K562 (cell line): ENCODE measurements around the gene C2CD2L. TPM values are rescaled to one million over a fixed set of nuclear protein-coding genes. Genes with fewer than 3 reads are reported as not detected.
A peak's percentile ranks its signal among the peaks of the same experiment; 100 is the strongest.

Experiments used
- ADNP ChIP-seq: fragments of 200-800 bp; sonication (Bioruptor generic); IDR thresholded peaks from 2 replicates; pipeline ENCODE4 v1.6.1; 2016; ENCODE audit warnings: missing genetic modification characterization, missing compliant biosample characterization
- ELK1 ChIP-seq: sonication (generic); formaldehyde crosslinking; IDR thresholded peaks from 2 replicates; pipeline ENCODE4 v1.8.1; 2022; ENCODE audit warnings: missing genetic modification reagents
- HDAC2 ChIP-seq: fragments of 450-650 bp; IDR thresholded peaks from 2 replicates; pipeline ENCODE4 v1.6.1; 2016; ENCODE audit warnings: mild to moderate bottlenecking
- HDGF ChIP-seq: fragments of 450-650 bp; IDR thresholded peaks from 2 replicates; pipeline ENCODE4 v1.6.1; 2016
- KDM5B ChIP-seq: fragments of 200-600 bp; sonication (generic); IDR thresholded peaks from 2 replicates; pipeline ENCODE4 v1.6.1; 2012; ENCODE audit warnings: low read depth, mild to moderate bottlenecking, moderate library complexity, low read length, control low read depth, inconsistent platforms; ENCODE audit not compliant: insufficient replicate concordance
- MTA1 ChIP-seq: fragments of 450-650 bp; IDR thresholded peaks from 2 replicates; pipeline ENCODE4 v1.6.1; 2017; ENCODE audit warnings: borderline replicate concordance
- PCBP1 ChIP-seq: fragments of 200-400 bp; formaldehyde crosslinking; IDR thresholded peaks from 2 replicates; pipeline ENCODE4 v1.6.1; 2018; ENCODE audit warnings: mild to moderate bottlenecking, low read depth, low read length; ENCODE audit not compliant: poor library complexity, severe bottlenecking
- PML ChIP-seq: IDR thresholded peaks from 2 replicates; pipeline ENCODE4 v1.6.1; 2012; ENCODE audit warnings: low read length, inconsistent platforms
- PTBP1 ChIP-seq: fragments of 200-400 bp; formaldehyde crosslinking; IDR thresholded peaks from 2 replicates; pipeline ENCODE4 v1.6.1; 2017; ENCODE audit warnings: low read depth, low read length
- RBFOX2 ChIP-seq: fragments of 200-400 bp; formaldehyde crosslinking; IDR thresholded peaks from 2 replicates; pipeline ENCODE4 v1.6.1; 2017; ENCODE audit warnings: low read depth, mild to moderate bottlenecking, low read length, moderate library complexity
- SAFB2 ChIP-seq: fragments of 200-400 bp; formaldehyde crosslinking; IDR thresholded peaks from 2 replicates; pipeline ENCODE4 v1.6.1; 2018; ENCODE audit warnings: borderline replicate concordance, low read length, low read depth, moderate library complexity; ENCODE audit not compliant: severe bottlenecking
- SMAD2 ChIP-seq: fragments of 150-350 bp; IDR thresholded peaks from 2 replicates; pipeline ENCODE4 v1.6.1; 2014; ENCODE audit warnings: low read depth, mild to moderate bottlenecking, low read length
- SMAD3 ChIP-seq: fragments of 450-650 bp; formaldehyde crosslinking; conservative IDR thresholded peaks from 2 replicates; pipeline ENCODE4 v1.4.0; 2020; ENCODE audit warnings: mild to moderate bottlenecking
- SP2 ChIP-seq: IDR thresholded peaks from 2 replicates; pipeline ENCODE4 v1.6.1; 2011; ENCODE audit warnings: mild to moderate bottlenecking, low read depth, low read length, moderate library complexity; ENCODE audit not compliant: poor library complexity, severe bottlenecking; ENCODE audit errors: extremely low read depth
- ZC3H4 ChIP-seq: sonication (generic); formaldehyde crosslinking; IDR thresholded peaks from 2 replicates; pipeline ENCODE4 v1.9.0; 2021; ENCODE audit warnings: missing genetic modification reagents, borderline replicate concordance
- ZNF592 ChIP-seq: fragments of 450-650 bp; IDR thresholded peaks from 2 replicates; pipeline ENCODE4 v1.6.1; 2017; ENCODE audit warnings: antibody characterized with exemption, mild to moderate bottlenecking
- ZNF695 ChIP-seq: fragments of 450-650 bp; formaldehyde crosslinking; IDR thresholded peaks from 2 replicates; pipeline ENCODE4 v1.4.0; 2020; ENCODE audit warnings: mild to moderate bottlenecking, moderate library complexity
- ZNF830 ChIP-seq: fragments of 250-450 bp; sonication (Bioruptor Pico); IDR thresholded peaks from 2 replicates; pipeline ENCODE4 v1.5.0; 2021; ENCODE audit warnings: mild to moderate bottlenecking
- polyA plus RNA-seq, 8 experiments: library from polyadenylated mRNA; depleted of rRNA in 4 of 8; stranded (reverse) in 5 of 8; unstranded in 3 of 8; fragments of >200 nt; fragmentation: Nextera tagmentation in 2 of 8; fragmentation: Illumina TruSeq in 1 of 8; extraction: Ambion mirVana in 2 of 8; extraction: Trizol in 1 of 8; gene quantifications; 2 replicates each; pipeline versions ENCODE4 v1.2.1 to v1.2.3, GENCODE V29; 2011 to 2014; ENCODE audit warnings: inconsistent platforms in 1 of 8, missing spikeins in 1 of 8
- total RNA-seq, 7 experiments: library from RNA; depleted of rRNA in 6 of 7; stranded (reverse); fragments of >200 nt in 6 of 7; fragmentation: Illumina TruSeq in 2 of 7; extraction: Trizol in 2 of 7; gene quantifications; 2 replicates each; pipeline versions ENCODE4 v1.2.1 to v1.2.3, GENCODE V29; 2011 to 2021; ENCODE audit warnings: low replicate concordance in 1 of 7
- TF ChIP-seq, protein P1 (sequence below): IDR thresholded peaks from 2 replicates; pipeline ENCODE4 v1.6.1; 2011; ENCODE audit warnings: borderline replicate concordance, low read depth, mild to moderate bottlenecking, moderate library complexity, low read length; ENCODE audit not compliant: insufficient read depth, poor library complexity, severe bottlenecking
- TF ChIP-seq, protein P2 (sequence below), 3 experiments: fragments of 200-800 bp in 1 of 3; sonication (Bioruptor generic) in 1 of 3; sonication (generic) in 1 of 3; formaldehyde crosslinking in 1 of 3; IDR thresholded peaks; 2 replicates each; pipeline versions ENCODE4 v1.6.1 to v1.8.0; 2016 to 2022; ENCODE audit warnings: mild to moderate bottlenecking in 2 of 3, missing compliant biosample characterization in 2 of 3, missing genetic modification characterization in 2 of 3, missing genetic modification reagents in 1 of 3

Gene C2CD2L
- total and polyA plus RNA-seq, 9 of the 15 experiments (the other 6 are each of a cell fraction or from before 2014, with no cell fraction given), result 0.66 to 41.2 (median 14.8) TPM

- TF ChIP-seq, protein P1, sequence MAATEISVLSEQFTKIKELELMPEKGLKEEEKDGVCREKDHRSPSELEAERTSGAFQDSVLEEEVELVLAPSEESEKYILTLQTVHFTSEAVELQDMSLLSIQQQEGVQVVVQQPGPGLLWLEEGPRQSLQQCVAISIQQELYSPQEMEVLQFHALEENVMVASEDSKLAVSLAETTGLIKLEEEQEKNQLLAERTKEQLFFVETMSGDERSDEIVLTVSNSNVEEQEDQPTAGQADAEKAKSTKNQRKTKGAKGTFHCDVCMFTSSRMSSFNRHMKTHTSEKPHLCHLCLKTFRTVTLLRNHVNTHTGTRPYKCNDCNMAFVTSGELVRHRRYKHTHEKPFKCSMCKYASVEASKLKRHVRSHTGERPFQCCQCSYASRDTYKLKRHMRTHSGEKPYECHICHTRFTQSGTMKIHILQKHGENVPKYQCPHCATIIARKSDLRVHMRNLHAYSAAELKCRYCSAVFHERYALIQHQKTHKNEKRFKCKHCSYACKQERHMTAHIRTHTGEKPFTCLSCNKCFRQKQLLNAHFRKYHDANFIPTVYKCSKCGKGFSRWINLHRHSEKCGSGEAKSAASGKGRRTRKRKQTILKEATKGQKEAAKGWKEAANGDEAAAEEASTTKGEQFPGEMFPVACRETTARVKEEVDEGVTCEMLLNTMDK, result no peak
- no peak for TF ChIP-seq ZC3H4
- no peak for TF ChIP-seq SMAD3 (CRISPR knock-in tag)
- no peak for TF ChIP-seq PCBP1
- no peak for TF ChIP-seq ELK1 (CRISPR knock-in tag)
- peak; percentile 75 for TF ChIP-seq RBFOX2
- peak; percentile 89 for TF ChIP-seq MTA1
- TF ChIP-seq SMAD2, result no peak
- TF ChIP-seq HDAC2, result peak; percentile 96
- no peak; the same call in 1 of the 2 replicates for TF ChIP-seq PTBP1
- no peak for TF ChIP-seq ADNP (tag)
- peak; percentile 97 for TF ChIP-seq PML
- no peak for TF ChIP-seq HDGF
- TF ChIP-seq, protein P2, sequence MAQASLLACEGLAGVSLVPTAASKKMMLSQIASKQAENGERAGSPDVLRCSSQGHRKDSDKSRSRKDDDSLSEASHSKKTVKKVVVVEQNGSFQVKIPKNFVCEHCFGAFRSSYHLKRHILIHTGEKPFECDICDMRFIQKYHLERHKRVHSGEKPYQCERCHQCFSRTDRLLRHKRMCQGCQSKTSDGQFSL (CRISPR knock-in tag; IDR thresholded peaks at IDR 0.05), result no peak
- TF ChIP-seq, protein P2 (tag; IDR thresholded peaks at IDR 0.05), result no peak
- peak; percentile 80 for TF ChIP-seq KDM5B
- no peak for TF ChIP-seq SAFB2
- TF ChIP-seq ZNF830, result no peak
- peak; percentile 96 for TF ChIP-seq ZNF592
- no peak for TF ChIP-seq ZNF695 (CRISPR knock-in tag)
- no peak for TF ChIP-seq SP2
Observed at GRCh38 chr11:119087747-119088241, 19.4 kb upstream of the C2CD2L start (continued).
